T-cell (primary cell): ENCODE measurements around the gene LIPT1. TPM values are rescaled to one million over a fixed set of nuclear protein-coding genes. Genes with fewer than 3 reads are reported as not detected.
"Not testable (repeated sequence)": the region's sequence is repeated elsewhere in the genome, so short reads cannot be mapped to it uniquely, and the experiment has no call there.

ENCODE experiments used
- ATAC-seq, 4 experiments: fragments of 200-7000 bp in 3 of 4; fragments of 150-1000 bp in 1 of 4; cut with Tn5 transposase; replicated peaks in 1 of 4; 1 replicate in 3 of 4; 2 replicates in 1 of 4; pipeline ENCODE4 v1.10.0; 2021; ENCODE audit warnings: moderate library complexity in 3 of 4, mild to moderate bottlenecking in 2 of 4, moderate number of reproducible peaks in 1 of 4
- CTCF ChIA-PET, 2 donors: fragments of 300-600 bp; sonication (Branson Sonifier 250); formaldehyde crosslinking; loops; one replicate each; lab custom pipeline; 2022; ENCODE audit warnings: antibody characterized with exemption in 2 of 2; lab: Charles Lee
- POLR2A ChIA-PET, 2 donors: fragments of 300-600 bp; sonication (Branson Sonifier 250); formaldehyde crosslinking; loops; one replicate each; lab custom pipeline; 2022; ENCODE audit warnings: antibody characterized with exemption in 2 of 2; lab: Charles Lee
- DNase-seq, 35 experiments: peaks; one replicate each; pipeline versions ENCODE4 v3.0.0 to v3.0.0-alpha.2; 2013 to 2023
- H3K27ac ChIP-seq: one replicate; pipeline ENCODE4 v1.5.1; 2013; ENCODE audit warnings: low read length
- H3K27me3 ChIP-seq, 2 experiments: replicated peaks in 1 of 2; 1 replicate in 1 of 2; 2 replicates in 1 of 2; pipeline versions ENCODE4 v1.6.1 to v1.7.0; 2013; ENCODE audit warnings: low read length in 1 of 2, mixed read lengths in 1 of 2; ENCODE audit not compliant: control insufficient read depth in 2 of 2, insufficient read depth in 2 of 2; ENCODE audit errors: extremely low read depth in 1 of 2
- H3K36me3 ChIP-seq, 2 donors: 1 replicate in 1 of 2; 2 replicates in 1 of 2; pipeline versions ENCODE4 v1.6.1 to v1.7.0; 2013; ENCODE audit warnings: low read length in 1 of 2; ENCODE audit not compliant: control insufficient read depth in 2 of 2, insufficient read depth in 1 of 2; ENCODE audit errors: extremely low read depth in 1 of 2
- H3K4me1 ChIP-seq, 2 experiments: 1 replicate in 1 of 2; 2 replicates in 1 of 2; pipeline versions ENCODE4 v1.6.1 to v1.7.0; 2013; ENCODE audit warnings: low read length in 2 of 2, mixed read lengths in 1 of 2; ENCODE audit not compliant: insufficient read depth in 2 of 2, control insufficient read depth in 1 of 2; ENCODE audit errors: extremely low read depth in 1 of 2
- H3K4me3 ChIP-seq, 2 donors: 1 replicate in 1 of 2; 2 replicates in 1 of 2; pipeline versions ENCODE4 v1.5.1 to v1.7.0; 2013; ENCODE audit warnings: mild to moderate bottlenecking in 2 of 2, low read length in 1 of 2, moderate library complexity in 1 of 2; ENCODE audit not compliant: control insufficient read depth in 1 of 2; ENCODE audit errors: extremely low read depth in 1 of 2
- H3K9me3 ChIP-seq: 2 replicates; pipeline ENCODE4 v1.7.0; 2013
- H3K27ac Mint-ChIP-seq, 2 donors: one replicate each; pipeline ENCODE4 v1.8.0; 2020 to 2021; ENCODE audit warnings: mild to moderate bottlenecking in 2 of 2, mixed read lengths in 2 of 2
- H3K27me3 Mint-ChIP-seq, 2 donors: one replicate each; pipeline ENCODE4 v1.8.0; 2021 to 2022; ENCODE audit warnings: mixed read lengths in 2 of 2
- H3K36me3 Mint-ChIP-seq: one replicate; pipeline ENCODE4 v1.8.0; 2021; ENCODE audit warnings: mixed read lengths
- H3K4me1 Mint-ChIP-seq, 3 donors: one replicate each; pipeline ENCODE4 v1.8.0; 2020 to 2022; ENCODE audit warnings: mixed read lengths in 3 of 3, mild to moderate bottlenecking in 1 of 3
- H3K4me3 Mint-ChIP-seq, 3 donors: one replicate each; pipeline ENCODE4 v1.8.0; 2020 to 2022; ENCODE audit warnings: mild to moderate bottlenecking in 3 of 3, mixed read lengths in 3 of 3, moderate library complexity in 3 of 3
- H3K9me3 Mint-ChIP-seq, 3 donors: one replicate each; pipeline ENCODE4 v1.8.0; 2020 to 2022; ENCODE audit warnings: mixed read lengths in 3 of 3
- WGBS: methylation state at CpG from one replicate; pipeline ENCODE4 v1.1.5; 2013; ENCODE audit warnings: missing lambda C conversion rate; ENCODE audit not compliant: insufficient coverage; 5-methylcytosine and 5-hydroxymethylcytosine counted together
- total RNA-seq, 35 experiments: library from RNA in 6 of 35; stranded (reverse) in 6 of 35; fragments of 120-200 nt in 1 of 35; gene quantifications; one replicate each; pipeline versions ENCODE4 v1.2.1 to v1.2.4 and lab custom pipeline; 2013 to 2026

The LIPT1 gene
- total RNA-seq, 5 donors from 2014 or later (not counting 1 experiment from before 2014, with no cell fraction given): 12.4 to 17.6 (median 13.7) TPM

DNA sequence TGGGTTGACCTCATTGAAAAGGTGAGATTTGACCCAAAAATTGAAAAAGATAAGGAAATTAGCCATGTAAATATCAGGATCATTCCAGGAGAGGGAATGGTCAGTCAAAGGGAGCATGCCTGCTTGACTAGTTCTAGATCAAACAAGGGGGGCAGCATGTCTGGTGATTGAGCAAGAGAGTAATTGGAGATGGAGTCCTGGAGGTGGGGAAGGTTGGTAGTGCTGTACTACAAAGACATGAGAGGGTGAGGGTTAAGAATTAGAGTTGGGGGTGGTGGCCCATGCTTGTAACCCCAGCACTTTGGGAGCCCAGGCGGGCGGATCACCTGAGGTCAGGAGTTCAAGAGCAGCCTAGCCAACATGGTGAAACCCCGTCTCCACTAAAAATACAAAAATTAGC lies 28.3 kb downstream of the LIPT1 start:
- DNase-seq (no peak), ATAC-seq (no peak)
- no peak overlapping the region for H3K27ac ChIP-seq
- ChIA-PET POLR2A (no interaction called here), CTCF (no interaction called here)
- 100% methylated on average over 2 of the region's 3 CpGs for WGBS
- peaks cover 10% of the 10 kb centered on the region for H3K36me3 Mint-ChIP-seq
- H3K36me3 ChIP-seq: peaks cover 0 to 11% of the 10 kb centered on the region in 2 donors
- no peaks in the 10 kb centered on the region for H3K9me3 ChIP-seq
- no peaks in the 10 kb centered on the region for H3K27me3 Mint-ChIP-seq
- peak overlapping the region in 1 of 2 donors; percentile 2 for H3K27ac Mint-ChIP-seq
- H3K4me3 ChIP-seq: no peak overlapping the region
- no peaks in the 10 kb centered on the region for H3K9me3 Mint-ChIP-seq
- H3K27me3 ChIP-seq: no peaks in the 10 kb centered on the region
- peaks cover 26 to 27% of the 10 kb centered on the region in 2 experiments for H3K4me1 ChIP-seq
- H3K4me3 Mint-ChIP-seq: peak overlapping the region in 2 of 3 donors; percentile 34 to 92
- H3K4me1 Mint-ChIP-seq: peaks cover 48 to 63% (median 60%) of the 10 kb centered on the region in 3 donors

DNA sequence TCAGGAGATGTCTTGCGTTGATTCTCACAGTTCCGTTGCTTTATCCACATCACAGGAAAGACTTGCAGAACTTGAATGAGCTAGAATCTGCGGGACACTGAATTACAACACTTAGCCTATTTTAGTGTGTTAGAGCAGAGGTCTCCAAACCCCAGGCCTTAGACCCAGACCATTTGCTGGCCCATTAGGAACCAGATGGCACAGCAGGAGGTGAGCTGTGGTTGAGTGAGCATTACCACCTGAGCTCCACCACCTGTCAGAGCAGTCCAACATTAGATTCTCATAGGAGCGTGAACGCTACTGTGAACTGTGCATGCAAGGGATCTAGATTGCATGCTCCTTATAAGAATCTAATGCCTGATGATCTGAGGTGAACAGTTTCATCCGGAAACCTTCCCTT lies 30.0 kb downstream of the LIPT1 start:
- no peaks in the 10 kb centered on the region for H3K9me3 Mint-ChIP-seq
- Histone ChIP-seq H3K36me3 (peaks cover 0 to 15% of the 10 kb centered on the region in 2 donors), H3K9me3 (no peaks in the 10 kb centered on the region), H3K27ac (no peak overlapping the region), H3K4me1 (peaks cover 14 to 17% of the 10 kb centered on the region in 2 experiments), H3K27me3 (no peaks in the 10 kb centered on the region), H3K4me3 (no peak overlapping the region)
- ChIA-PET CTCF (no interaction called here), POLR2A (no interaction called here)
- peaks cover 32 to 50% (median 45%) of the 10 kb centered on the region in 3 donors for H3K4me1 Mint-ChIP-seq
- no peak for ATAC-seq
- H3K4me3 Mint-ChIP-seq: no peak overlapping the region
- WGBS: no CpG with 5 or more reads among the region's 6 CpGs
- no peak for DNase-seq
- H3K27ac Mint-ChIP-seq: no peak overlapping the region
- peaks cover 21% of the 10 kb centered on the region for H3K36me3 Mint-ChIP-seq
- no peaks in the 10 kb centered on the region for H3K27me3 Mint-ChIP-seq

DNA sequence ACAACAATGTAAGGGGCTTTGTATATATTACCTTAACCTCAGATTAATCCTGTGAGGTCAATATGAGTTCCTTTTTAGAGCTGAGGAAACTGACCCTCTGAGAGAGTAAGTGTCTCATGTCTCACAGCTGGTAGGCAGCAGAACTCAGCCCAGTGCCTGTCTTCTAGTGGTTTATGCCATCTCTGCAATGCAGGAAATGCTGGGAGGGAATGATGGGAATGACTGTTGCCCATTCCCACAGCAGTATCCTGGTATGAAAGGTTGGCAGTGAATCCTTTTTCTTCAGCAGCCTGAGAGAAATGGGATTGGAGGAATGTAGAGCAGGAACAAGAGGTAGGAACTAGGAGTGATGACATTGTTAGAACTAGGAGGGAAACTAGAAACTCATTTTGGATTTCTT lies 32.2 kb downstream of the LIPT1 start:
- no peaks in the 10 kb centered on the region for H3K9me3 ChIP-seq
- Mint-ChIP-seq H3K4me1 (peaks cover 23 to 41% (median 32%) of the 10 kb centered on the region in 3 donors), H3K27ac (peak overlapping the region in 1 of 2 donors; percentile 16), H3K9me3 (no peaks in the 10 kb centered on the region), H3K36me3 (peaks cover 35% of the 10 kb centered on the region), H3K27me3 (no peaks in the 10 kb centered on the region), H3K4me3 (no peak overlapping the region)
- ATAC-seq: no peak
- H3K27ac ChIP-seq: no peak overlapping the region
- peaks cover 0 to 27% of the 10 kb centered on the region in 2 donors for H3K36me3 ChIP-seq
- ChIA-PET CTCF (no interaction called here), POLR2A (no interaction called here)
- H3K4me3 ChIP-seq: no peak overlapping the region
- no peak for DNase-seq
- no peaks in the 10 kb centered on the region for H3K27me3 ChIP-seq
- H3K4me1 ChIP-seq: peaks cover 2 to 6% of the 10 kb centered on the region in 2 experiments

DNA sequence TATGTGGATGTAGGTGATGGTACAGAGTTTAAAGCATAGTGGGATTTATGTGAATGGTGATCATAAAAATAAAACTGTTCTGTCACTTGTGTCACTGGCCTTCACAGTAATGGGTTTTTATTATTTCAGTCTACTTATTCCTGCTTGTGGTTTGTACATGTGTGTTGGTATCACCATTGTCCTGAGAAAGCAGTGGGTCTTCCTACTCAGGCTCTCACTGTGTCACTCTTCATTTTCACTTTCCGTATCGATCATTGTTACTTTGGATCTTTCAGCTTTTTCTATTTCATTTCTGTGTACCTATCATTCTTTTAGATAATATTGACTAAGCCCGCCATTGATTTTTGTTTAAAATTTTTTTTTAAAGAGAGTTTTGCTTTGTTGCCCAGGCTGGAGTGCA lies 33.6 kb downstream of the LIPT1 start:
- H3K4me1 ChIP-seq: peaks cover 2% of the 10 kb centered on the region in 2 experiments
- Mint-ChIP-seq H3K27ac (no peak overlapping the region), H3K9me3 (no peaks in the 10 kb centered on the region), H3K4me3 (no peak overlapping the region), H3K36me3 (peaks cover 45% of the 10 kb centered on the region), H3K4me1 (peaks cover 15 to 32% (median 23%) of the 10 kb centered on the region in 3 donors), H3K27me3 (no peaks in the 10 kb centered on the region)
- WGBS: no CpG with 5 or more reads among the region's 3 CpGs
- no peak overlapping the region for H3K27ac ChIP-seq
- H3K36me3 ChIP-seq: peaks cover 0 to 31% of the 10 kb centered on the region in 2 donors
- H3K27me3 ChIP-seq: no peaks in the 10 kb centered on the region
- H3K4me3 ChIP-seq: no peak overlapping the region
- no peak for ATAC-seq
- POLR2A ChIA-PET: no interaction called here
- CTCF ChIA-PET: no interaction called here
- DNase-seq: no peak
- no peaks in the 10 kb centered on the region for H3K9me3 ChIP-seq

DNA sequence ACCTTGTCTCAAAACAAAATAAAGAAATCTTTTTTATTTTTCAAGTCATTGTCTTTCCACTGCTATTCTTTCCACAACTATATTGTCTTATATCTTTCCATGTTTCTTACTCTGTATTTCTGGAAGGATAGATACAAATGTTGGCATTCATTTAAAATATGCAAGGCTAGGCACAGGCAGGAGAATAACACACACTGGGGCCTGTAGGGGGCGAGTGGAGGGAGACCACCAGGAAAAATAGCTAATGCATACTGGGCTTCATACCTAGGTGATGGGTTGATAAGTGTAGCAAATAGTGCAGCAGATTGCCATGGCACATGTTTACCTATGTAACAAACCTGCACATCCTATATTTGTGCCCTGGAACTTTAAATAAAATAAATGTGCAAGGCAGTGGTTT lies 35.8 kb downstream of the LIPT1 start:
- no peaks in the 10 kb centered on the region for H3K9me3 Mint-ChIP-seq
- peaks cover 53% of the 10 kb centered on the region for H3K36me3 Mint-ChIP-seq
- ATAC-seq (no peak), DNase-seq (no peak)
- no peaks in the 10 kb centered on the region for H3K27me3 Mint-ChIP-seq
- Histone ChIP-seq H3K4me1 (peaks cover 0 to 2% of the 10 kb centered on the region in 2 experiments), H3K9me3 (no peaks in the 10 kb centered on the region), H3K4me3 (no peak overlapping the region), H3K27ac (no peak overlapping the region), H3K27me3 (no peaks in the 10 kb centered on the region), H3K36me3 (peaks cover 0 to 45% of the 10 kb centered on the region in 2 donors)
- ChIA-PET CTCF (no interaction called here), POLR2A (no interaction called here)
- H3K4me1 Mint-ChIP-seq: peaks cover 2 to 16% (median 10%) of the 10 kb centered on the region in 3 donors
- 100% methylated on average over 1 of the region's 1 CpG for WGBS
- H3K4me3 Mint-ChIP-seq: no peak overlapping the region
- H3K27ac Mint-ChIP-seq: peak overlapping the region in 1 of 2 donors; percentile 31

DNA sequence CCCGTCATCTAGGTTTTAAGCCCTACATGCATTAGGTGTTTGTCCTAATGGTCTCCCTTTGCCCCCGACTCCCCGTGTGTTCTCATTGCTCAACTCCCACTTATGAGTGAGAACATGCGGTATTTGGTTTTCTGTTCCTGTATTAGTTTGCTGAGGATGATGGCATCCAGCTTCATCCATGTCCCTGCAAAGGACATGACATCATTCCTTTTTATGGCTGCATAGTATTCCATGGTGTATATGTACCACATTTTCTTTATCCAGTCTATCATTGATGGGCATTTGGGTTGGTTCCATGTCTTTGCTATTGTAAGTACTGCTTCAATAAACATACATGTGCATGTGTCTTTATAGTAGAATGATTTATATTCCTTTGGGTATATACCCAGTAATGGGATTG lies 37.6 kb downstream of the LIPT1 start:
- H3K27me3 Mint-ChIP-seq, H3K4me3 Mint-ChIP-seq, H3K9me3 Mint-ChIP-seq, H3K9me3 ChIP-seq, H3K4me1 Mint-ChIP-seq, H3K27ac Mint-ChIP-seq, H3K4me1 ChIP-seq, H3K27me3 ChIP-seq, CTCF ChIA-PET, ATAC-seq, POLR2A ChIA-PET, DNase-seq, H3K27ac ChIP-seq, H3K4me3 ChIP-seq: not testable (repeated sequence)
- H3K36me3 ChIP-seq: peaks cover 0 to 57% of the 10 kb centered on the region in 2 donors
- WGBS: no CpG with 5 or more reads among the region's 4 CpGs
- peaks cover 56% of the 10 kb centered on the region for H3K36me3 Mint-ChIP-seq
